AG04450 (cell line): ENCODE results near the gene PRKCSH. TPM values are rescaled to one million over a fixed set of nuclear protein-coding genes. Genes with fewer than 3 reads are reported as not detected.

Source experiments
- CTCF ChIA-PET: fragments of 300-600, 350-600 bp; formaldehyde crosslinking; extraction: SDS; loops from one replicate; lab custom pipeline; 2022; ENCODE audit warnings: antibody characterized with exemption, inconsistent platforms; lab: Charles Lee
- POLR2A ChIA-PET: fragments of 350-600 bp; formaldehyde crosslinking; extraction: SDS; loops from one replicate; lab custom pipeline; 2021; ENCODE audit warnings: antibody characterized with exemption, inconsistent platforms; lab: Yijun Ruan, JAX
- DNase-seq: peaks from one replicate; pipeline ENCODE4 v3.0.0-alpha.2; 2011; ENCODE audit warnings: low read depth, low spot score
- H3K27ac ChIP-seq: one replicate; pipeline ENCODE4 v1.5.1; 2012; ENCODE audit warnings: low read depth, low read length, control low read depth
- H3K27me3 ChIP-seq: one replicate; pipeline ENCODE4 v1.6.0; 2012; ENCODE audit warnings: low read length; ENCODE audit not compliant: control insufficient read depth, insufficient read depth
- H3K4me3 ChIP-seq: 2 replicates; pipeline ENCODE4 v1.5.1; 2011; ENCODE audit warnings: mild to moderate bottlenecking, low read depth, low read length, control low read depth
- H3K9me3 ChIP-seq: 2 replicates; pipeline ENCODE4 v1.5.1; 2012; ENCODE audit warnings: low read length; ENCODE audit not compliant: control insufficient read depth, insufficient read depth
- CTCF ChIP-seq: IDR thresholded peaks from 2 replicates; pipeline ENCODE4 v1.5.1; 2011; ENCODE audit warnings: low read depth, low read length, control low read depth, inconsistent platforms
- polyA plus RNA-seq: library from polyadenylated mRNA; depleted of rRNA; stranded (reverse); fragments of >200 nt; gene quantifications from 2 replicates; pipeline ENCODE4 v1.2.3, GENCODE V29; 2011

The PRKCSH gene
- polyA plus RNA-seq, 1 experiment: 125 TPM

GRCh38 chr19:11450570-11451326, 15.3 kb downstream of the PRKCSH start:
- Histone ChIP-seq H3K9me3 (no peaks in the 10 kb centered on the region; the same call in 1 of the 2 replicates), H3K27ac (no peak overlapping the region), H3K4me3 (no peak overlapping the region), H3K27me3 (no peaks in the 10 kb centered on the region)
- DNase-seq: no peak
- POLR2A ChIA-PET: interaction anchor here (0.6 kb wide), 1 partner anchor 262 kb away, joined by 14 read pairs; no protein-coding TSS in a partner anchor
- TF ChIP-seq CTCF: no peak
- CTCF ChIA-PET: interaction anchor here (1.1 kb wide), 1 partner anchor 15 kb away, joined by 4 read pairs; the partner anchor contains the start of gene PRKCSH

- Histone ChIP-seq H3K27ac (no peak overlapping the region), H3K4me3 (no peak overlapping the region), H3K27me3 (no peaks in the 10 kb centered on the region), H3K9me3 (no peaks in the 10 kb centered on the region; the same call in 1 of the 2 replicates)
- ChIA-PET CTCF (interaction anchor here (1.1 to 1.5 kb wide), 3 partner anchors 8 to 16 kb away, joined by 3 to 5 read pairs (median 4); partner anchors contain the start of gene PRKCSH), POLR2A (interaction anchor here (0.6 kb wide), 1 partner anchor 262 kb away, joined by 14 read pairs; no protein-coding TSS in a partner anchor)
- no peak for DNase-seq
- TF ChIP-seq CTCF: no peak
Observed at GRCh38 chr19:11451327-11451870, 16.0 kb downstream of the PRKCSH start.

- no peak for TF ChIP-seq CTCF
- POLR2A ChIA-PET: no interaction called here
- Histone ChIP-seq H3K27me3 (no peaks in the 10 kb centered on the region), H3K27ac (no peak overlapping the region), H3K9me3 (no peaks in the 10 kb centered on the region; the same call in 1 of the 2 replicates), H3K4me3 (no peak overlapping the region)
- DNase-seq: no peak
- CTCF ChIA-PET: interaction anchor here (0.6 to 1.6 kb wide), 8 partner anchors 9 to 326 kb away, joined by 3 to 7 read pairs (median 4); partner anchors contain the start of genes ODAD3 and PRKCSH
Observed at GRCh38 chr19:11451871-11452619, 16.6 kb downstream of the PRKCSH start.

- ChIA-PET CTCF (interaction anchor here (0.6 to 1.6 kb wide), 6 partner anchors 9 to 268 kb away, joined by 3 to 7 read pairs (median 4); partner anchors contain the start of genes ODAD3 and PRKCSH), POLR2A (interaction anchor here (0.6 kb wide), 1 partner anchor 163 kb away, joined by 3 read pairs; no protein-coding TSS in a partner anchor)
- Histone ChIP-seq H3K27ac (no peak overlapping the region), H3K4me3 (no peak overlapping the region), H3K27me3 (no peaks in the 10 kb centered on the region), H3K9me3 (no peaks in the 10 kb centered on the region; the same call in 1 of the 2 replicates)
- no peak for DNase-seq
- no peak for TF ChIP-seq CTCF
Observed at GRCh38 chr19:11452620-11453310, 17.3 kb downstream of the PRKCSH start.
